NCI-H2081 (cell line): Measurements from ENCODE around the gene NCAPD2.

Experiments used
- DNase-seq, 2 experiments: peaks; one replicate each; lab custom pipeline; 2025; lab: John Stamatoyannopoulos, UW

The NCAPD2 gene

GRCh38 chr12:6570264-6570887 is 76.5 kb downstream of the NCAPD2 start:
- peak; percentile 23 to 39 for DNase-seq

- no peak for DNase-seq
These were observed 79.1 kb downstream of the NCAPD2 start for GRCh38 chr12:6573001-6573400.

GRCh38 chr12:6574576-6575295 is 80.8 kb downstream of the NCAPD2 start:
- DNase-seq, result no peak

GRCh38 chr12:6575648-6576047 is 81.7 kb downstream of the NCAPD2 start:
- no peak for DNase-seq
